H1 (cell line): ENCODE results near the gene COMP. TPM values are rescaled to one million over a fixed set of nuclear protein-coding genes. Genes with fewer than 3 reads are reported as not detected.

Experiments used
- E2F6 ChIP-seq: IDR thresholded peaks from 2 replicates; pipeline ENCODE4 v1.6.1; 2012; ENCODE audit warnings: inconsistent platforms
- EP300 ChIP-seq, 2 experiments: IDR thresholded peaks; 1 replicate in 1 of 2; 2 replicates in 1 of 2; pipeline ENCODE4 v1.6.1; 2011 to 2012; ENCODE audit warnings: low read depth in 2 of 2, low read length in 2 of 2, mild to moderate bottlenecking in 2 of 2, borderline replicate concordance in 1 of 2, inconsistent platforms in 1 of 2, moderate library complexity in 1 of 2
- JUND ChIP-seq: IDR thresholded peaks from 2 replicates; pipeline ENCODE4 v1.6.1; 2011; ENCODE audit warnings: mild to moderate bottlenecking, improper control_type of control experiment, low read length
- SAP30 ChIP-seq: fragments of 300-600 bp; sonication (generic); IDR thresholded peaks from 2 replicates; pipeline ENCODE4 v1.7.1; 2012; ENCODE audit warnings: low read length, moderate library complexity, mild to moderate bottlenecking, inconsistent platforms; ENCODE audit not compliant: insufficient read depth, insufficient replicate concordance
- ZNF274 ChIP-seq: IDR thresholded peaks from 2 replicates; pipeline ENCODE4 v1.7.0; 2012; ENCODE audit warnings: low read length, borderline replicate concordance; ENCODE audit errors: extremely low read depth
- polyA plus RNA-seq, 7 experiments: library from polyadenylated mRNA; depleted of rRNA in 3 of 7; stranded (reverse) in 5 of 7; unstranded in 2 of 7; fragments of >200 nt in 5 of 7; fragments of 200-250 nt in 2 of 7; gene quantifications; 1 replicate in 5 of 7; 2 replicates in 1 of 7; 4 replicates in 1 of 7; pipeline versions ENCODE4 v1.2.1 to v1.2.3, GENCODE V29; 2011 to 2013; ENCODE audit warnings: missing spikeins in 2 of 7, mixed read lengths in 2 of 7
- total RNA-seq: library from RNA; stranded (reverse); fragmentation: NEBNext Ultra II Directional; extraction: Animal tissue kit (Norgen Biotek cat#: 25700); gene quantifications from 2 replicates; pipeline ENCODE4 v1.2.1, GENCODE V29; 2021

COMP gene
- total and polyA plus RNA-seq, 2 of the 8 experiments (the other 6 are each of a cell fraction or from before 2014, with no cell fraction given): 0.17 TPM

DNA sequence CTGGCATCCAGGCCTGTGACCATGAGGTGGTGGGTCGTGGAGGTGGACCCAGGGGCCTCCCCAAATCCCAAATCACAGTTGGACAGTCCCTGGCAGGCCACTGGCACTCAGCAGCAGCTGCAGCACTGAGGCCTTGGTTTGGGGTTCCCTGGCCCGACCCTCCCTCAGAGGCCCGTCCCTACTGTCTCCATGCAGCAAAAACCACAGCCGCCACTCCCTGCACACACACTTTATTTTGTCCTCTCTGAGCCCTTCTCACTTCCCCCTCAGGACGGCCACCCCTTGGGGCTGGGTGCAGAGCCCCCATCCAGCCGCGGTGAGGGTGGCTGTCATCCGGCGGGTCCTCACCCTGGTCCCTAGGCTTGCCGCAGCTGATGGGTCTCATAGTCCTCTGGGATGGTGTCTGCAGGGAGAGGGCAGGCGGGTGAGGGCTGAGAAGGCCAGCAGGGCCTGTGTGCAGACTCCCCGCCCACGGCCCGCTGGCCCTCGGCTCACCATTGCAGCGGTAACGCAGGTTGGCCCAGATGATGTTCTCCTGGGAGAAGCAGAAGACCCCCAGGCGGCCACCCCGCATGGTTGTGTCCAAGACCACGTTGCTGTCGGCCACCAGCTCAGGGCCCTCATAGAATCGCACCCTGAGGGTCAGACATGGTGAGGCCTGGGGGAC is 8.4 kb downstream of the COMP start (continued):
- TF ChIP-seq E2F6: no peak
- no peak for TF ChIP-seq ZNF274
- no peak for TF ChIP-seq JUND
- no peak for TF ChIP-seq EP300 (IDR thresholded peaks at IDR 0.05; ENCODE audit: borderline replicate concordance in 1 of 2, low read depth in 2 of 2, low read length in 2 of 2)
- TF ChIP-seq SAP30: no peak
